Eye (tissue), 1 donor: Measurements from ENCODE around the gene RNASE4.
A peak's percentile ranks its signal among the peaks of the same experiment; 100 is the strongest.

Source experiments
- DNase-seq: peaks from one replicate; pipeline ENCODE4 v3.0.0-alpha.2; 2015

RNASE4 gene

DNA sequence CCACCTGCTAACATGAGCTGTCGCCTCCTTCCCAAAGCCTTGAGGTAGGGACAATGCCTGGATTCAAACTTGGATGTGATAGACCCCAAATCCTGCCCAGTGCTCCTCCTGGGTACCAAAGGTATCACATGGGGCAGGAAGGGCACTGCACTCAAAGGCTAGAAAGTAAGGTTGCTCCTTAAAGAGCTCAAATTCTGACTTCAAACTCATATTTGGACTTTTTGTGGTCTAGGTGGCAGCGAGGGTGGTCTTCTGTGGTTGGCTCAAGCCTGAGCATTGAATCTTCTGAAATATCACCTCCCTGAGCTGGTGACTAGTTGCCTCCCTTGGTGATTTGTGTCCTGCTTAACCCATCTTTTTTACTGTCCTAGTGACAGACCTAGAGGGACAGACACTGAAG is 8.3 kb upstream of the RNASE4 start:
- no peak for DNase-seq

DNA sequence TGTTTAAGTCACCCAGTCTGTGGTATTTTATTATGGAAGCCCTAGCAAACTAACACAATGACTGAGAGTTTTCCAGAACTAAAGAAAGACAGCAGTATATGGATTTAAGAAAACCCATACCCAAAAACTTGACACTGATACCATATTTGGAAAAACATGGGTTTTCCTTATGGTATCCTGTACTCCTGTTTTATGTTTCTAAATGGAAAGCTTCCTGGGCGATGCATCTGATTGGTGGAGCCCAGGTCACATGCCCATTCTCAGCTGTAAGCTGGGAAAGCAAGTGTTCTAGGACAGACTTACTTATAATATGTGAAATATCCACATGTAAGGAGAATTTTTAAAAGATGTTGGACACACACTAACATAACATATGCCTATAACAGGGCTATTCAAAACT is 4.5 kb upstream of the RNASE4 start:
- peak; percentile 45 for DNase-seq

DNA sequence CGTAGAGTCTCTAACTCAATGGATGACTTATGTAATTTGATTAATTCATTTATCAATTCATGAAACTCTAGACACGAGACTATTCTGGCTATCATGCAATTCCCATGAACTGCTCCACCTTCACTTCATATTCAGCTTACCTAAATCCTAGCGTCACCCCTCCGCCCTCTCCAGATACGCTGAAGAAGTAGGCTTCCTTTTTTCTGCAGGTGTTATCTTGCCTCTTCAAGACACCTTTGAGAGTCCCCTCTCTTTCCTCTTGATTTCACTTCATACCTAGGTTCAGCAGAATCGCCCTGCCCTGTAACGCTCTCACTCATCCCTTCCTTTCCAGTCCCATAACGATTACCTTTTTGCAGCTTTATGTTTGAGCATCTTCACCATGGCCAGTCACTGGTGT is 4.0 kb upstream of the RNASE4 start:
- DNase-seq, result no peak

DNA sequence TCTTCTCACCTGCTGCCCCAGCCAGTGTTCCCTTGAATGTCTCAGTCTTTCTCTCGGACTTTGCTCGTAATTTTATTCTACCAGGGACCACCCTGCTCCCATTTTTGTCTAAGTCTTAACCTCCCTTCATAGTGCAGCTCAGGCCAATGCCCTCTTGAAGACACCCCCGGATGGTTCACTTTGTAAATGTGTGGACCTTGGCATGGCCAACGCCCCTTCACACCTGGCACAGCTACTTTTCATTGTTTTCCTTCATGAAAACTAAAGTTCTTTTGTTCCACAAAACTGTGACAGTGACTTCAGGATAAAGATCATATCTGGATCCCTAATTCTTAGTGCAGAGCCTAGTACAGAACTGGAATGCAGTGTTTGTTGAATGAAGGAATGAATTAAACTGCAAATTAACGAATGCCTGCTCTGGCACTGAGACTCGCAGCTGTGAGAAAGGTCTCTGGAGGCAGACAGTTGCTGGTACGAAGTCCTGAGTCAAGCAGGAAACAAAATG is 3.5 kb upstream of the RNASE4 start:
- DNase-seq, result no peak

DNA sequence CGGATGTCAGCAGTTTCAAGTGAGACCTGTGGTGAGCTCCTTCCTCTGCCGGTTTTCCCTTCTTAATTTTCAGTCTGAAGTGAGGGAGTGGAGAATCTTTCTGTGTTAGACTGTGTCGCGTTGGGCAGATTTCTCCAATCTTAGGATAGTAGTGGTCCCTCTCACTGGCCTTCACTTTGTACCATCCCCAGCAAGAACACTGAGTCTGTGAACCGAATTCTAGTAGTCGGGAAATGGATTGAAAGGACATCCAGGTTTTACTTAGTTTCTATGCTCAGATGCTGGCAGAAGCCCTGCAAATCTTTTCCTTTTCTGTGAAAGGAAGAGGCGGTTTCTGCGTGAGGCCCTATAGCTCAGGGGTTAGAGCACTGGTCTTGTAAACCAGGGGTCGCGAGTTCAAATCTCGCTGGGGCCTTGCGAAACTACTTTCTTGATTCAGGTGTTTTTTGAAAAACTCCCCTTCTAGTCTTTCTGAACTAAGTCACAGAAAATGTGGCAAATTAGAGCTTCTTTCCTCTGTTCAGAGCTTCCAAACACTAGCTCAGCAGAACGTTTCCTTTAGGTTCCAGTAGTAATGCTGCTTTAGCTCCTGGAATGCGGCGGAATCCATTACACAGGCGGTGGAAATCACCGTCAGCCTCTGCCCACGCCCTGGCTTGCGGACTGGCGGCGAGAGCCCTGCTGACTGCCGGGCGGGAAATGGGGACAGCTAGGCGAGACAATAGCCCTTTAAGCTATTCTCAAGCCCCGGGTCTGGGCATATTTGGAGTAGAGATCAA is 2.8 kb upstream of the RNASE4 start:
- peak; percentile 99 for DNase-seq

DNA sequence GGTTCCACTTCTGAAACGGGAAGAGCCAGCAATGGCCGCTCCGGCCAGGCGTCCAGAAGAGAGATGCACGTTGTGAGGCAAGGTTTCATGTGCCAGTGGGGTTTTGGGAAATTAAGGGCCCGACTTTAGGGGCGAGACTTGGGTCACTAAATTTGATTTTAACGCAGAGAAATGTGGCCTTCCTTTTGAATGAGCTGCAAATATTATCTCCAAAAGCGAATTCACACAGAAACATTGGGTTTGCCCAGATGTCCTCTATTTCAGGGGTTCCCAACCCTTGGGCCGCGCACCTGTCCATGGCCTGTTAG is 2.3 kb upstream of the RNASE4 start:
- DNase-seq, result no peak

DNA sequence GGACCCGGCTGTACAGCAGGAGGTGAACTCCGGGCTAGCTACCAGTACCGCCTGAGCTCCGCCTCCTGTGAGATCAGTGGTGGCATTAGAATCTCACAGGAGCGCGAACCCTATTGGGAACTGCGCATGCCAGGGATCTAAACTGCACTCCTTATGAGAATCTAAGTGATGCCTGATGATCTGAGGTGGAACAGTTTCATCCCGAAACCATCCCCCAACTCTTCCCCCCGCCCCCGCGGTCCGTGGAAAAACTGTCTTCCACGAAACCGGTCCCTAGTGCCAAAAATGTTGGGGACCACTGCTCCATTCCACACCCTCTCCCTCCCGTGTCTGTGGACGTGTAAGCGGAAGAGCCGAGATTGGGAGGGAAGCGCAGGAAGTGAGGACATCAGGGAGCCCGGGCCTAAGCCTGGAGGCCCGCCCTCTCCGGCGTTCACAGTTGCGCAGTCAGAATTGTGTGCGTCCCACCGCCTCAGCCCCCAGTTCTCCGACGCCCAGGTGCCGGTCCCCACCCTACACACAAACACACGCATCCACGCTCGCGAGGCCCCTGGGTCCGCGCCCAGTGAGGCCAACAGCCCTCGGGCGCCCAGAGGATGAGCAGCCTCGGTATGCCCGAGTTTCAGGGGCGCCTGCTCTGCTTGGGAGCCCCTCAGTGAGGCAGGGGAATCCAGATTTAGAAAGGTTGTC is 1.8 kb upstream of the RNASE4 start:
- peak; percentile 97 for DNase-seq

DNA sequence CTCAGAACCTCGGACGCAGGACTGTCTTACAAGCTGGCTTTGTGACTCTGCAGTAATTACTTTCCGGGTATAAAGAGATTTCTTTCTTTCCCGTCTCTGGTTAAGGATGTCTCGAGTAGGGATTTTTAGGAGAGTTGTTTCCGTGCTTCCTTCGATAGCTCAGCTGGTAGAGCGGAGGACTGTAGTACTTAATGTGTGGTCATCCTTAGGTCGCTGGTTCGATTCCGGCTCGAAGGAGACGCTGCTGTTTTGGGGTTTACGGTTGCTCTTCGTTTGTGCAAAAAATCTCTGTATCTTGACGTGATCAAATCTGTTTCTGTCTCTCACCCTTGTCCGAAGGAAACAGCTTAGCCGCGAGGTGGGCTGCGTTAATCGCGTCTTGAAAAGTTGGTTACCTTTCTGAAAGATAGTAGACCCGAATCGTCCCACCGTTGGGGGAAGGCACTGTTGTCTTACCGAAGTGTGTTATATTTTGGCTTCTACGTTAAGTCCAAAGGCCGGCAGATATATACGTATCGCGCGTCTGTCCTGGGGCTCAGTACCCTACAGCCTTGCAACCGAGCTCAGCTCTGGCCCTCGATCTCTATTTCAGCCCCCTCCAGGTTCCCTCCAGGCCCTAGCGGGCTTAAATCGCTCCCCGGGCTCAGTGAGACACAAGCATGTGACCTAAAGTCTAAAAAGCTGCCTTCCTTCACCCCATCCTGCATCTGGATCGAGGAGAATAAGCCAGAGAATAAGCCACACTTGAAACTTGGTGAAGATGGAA is 1.1 kb upstream of the RNASE4 start:
- DNase-seq, result peak; percentile 98

DNA sequence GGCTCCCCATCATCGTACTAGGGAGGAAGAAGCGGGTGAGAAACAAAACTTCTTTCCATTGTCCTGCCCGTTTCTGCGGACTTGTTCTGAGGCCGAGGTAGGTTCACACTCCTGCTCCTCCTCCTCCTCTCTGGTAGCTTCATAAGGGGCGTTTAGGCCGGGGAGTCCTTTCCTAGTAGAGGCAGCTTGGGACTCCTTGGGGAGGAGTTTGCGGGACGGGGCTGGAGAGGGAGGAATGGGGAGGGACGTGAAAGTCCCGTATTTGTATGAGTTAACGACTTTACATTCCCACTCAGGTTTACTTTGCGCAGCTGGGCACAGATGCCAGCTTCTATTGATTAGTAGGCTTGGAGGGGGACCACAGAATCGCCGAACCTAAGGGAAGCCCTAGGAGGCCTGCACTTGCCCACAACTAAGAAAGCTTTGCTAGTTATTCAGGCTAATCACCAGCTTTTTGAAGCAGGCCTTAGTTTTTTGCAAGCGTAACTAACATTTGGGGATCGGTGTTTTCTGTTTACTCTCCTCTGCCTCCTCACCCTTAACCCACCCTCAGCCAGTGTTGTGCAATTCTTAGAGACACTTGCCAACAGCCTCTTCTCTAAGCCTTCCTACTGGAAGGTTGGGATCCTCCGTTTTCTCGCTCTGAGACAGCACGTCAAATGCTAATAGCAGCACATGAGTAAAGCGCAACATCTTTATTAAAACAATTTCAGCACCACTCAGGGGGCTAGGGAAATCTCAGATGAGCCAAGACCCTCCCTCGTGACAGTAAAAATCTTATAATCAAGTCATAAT is 499 bp downstream of the RNASE4 start:
- no peak for DNase-seq

DNA sequence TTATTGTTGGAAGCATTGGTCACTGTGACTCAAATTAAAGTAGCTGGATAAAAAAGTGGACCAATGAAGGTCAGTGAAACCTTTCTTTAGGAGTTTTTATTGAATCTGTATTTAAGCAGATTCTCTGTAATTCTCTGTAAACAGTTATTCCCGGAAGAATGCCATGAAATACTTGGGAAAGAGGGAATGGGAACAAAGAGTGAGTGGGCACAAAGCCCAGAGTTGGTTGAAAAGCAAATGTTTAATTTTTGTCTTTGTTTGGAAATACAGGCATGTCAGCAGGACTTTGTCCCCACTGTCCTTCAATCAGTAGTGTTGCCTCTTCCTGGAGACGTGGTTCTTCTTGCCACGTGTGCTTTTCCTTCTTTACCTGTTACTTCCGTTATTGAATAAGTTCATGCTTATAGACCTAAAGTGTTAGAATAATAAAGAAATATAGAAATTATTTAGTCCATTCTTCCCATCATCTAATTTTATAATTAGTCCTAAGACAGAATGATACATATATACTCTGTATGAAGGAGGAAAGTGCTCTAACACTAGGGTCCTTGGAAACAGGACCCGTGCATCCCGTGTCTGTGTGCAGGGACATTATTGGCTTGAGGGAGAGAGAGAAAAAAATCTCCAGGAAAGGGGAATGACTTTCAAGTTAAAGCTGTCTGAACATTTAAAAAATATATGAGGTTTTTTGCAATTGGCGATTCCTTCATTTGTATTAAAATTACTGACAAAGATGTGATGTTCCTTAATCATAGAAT is 2.2 kb downstream of the RNASE4 start:
- DNase-seq, result no peak

DNA sequence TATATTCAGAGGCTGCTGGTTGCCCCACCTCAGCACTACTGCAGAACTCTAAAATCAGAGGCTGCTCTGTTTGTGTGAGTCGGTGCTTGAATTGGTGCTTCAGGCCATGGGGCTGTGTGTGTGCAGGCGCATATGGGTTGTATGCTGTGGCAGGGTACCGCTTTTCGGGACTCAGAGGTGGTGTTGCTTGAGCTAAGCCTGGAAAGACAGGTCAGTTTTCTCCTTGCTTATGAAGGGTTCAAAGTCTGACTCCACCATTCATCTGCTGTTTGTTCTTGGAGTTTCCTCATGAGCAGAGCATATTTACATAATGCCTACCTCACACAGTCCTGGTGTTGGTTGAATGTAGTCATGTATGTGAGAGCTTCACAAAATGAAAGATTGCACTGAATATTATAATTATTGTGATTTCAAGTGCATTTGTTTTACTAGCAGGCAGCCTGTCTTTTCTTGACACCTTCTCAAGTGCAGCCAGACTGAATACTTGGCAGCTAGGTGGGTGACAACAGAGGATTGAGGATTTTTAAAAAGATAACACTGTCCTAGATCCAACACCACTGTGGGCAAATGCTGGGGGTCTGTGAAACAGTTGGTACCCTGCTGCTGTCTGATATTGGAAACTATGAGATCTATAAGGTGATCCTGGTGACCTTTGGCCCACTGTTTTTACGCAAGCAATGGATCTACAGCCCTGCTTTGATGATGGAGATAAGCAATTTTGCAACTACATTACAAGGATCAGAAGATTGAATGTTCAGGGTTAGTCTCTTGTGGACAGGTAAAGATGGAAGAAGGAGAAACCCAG is 3.2 kb downstream of the RNASE4 start:
- no peak for DNase-seq

DNA sequence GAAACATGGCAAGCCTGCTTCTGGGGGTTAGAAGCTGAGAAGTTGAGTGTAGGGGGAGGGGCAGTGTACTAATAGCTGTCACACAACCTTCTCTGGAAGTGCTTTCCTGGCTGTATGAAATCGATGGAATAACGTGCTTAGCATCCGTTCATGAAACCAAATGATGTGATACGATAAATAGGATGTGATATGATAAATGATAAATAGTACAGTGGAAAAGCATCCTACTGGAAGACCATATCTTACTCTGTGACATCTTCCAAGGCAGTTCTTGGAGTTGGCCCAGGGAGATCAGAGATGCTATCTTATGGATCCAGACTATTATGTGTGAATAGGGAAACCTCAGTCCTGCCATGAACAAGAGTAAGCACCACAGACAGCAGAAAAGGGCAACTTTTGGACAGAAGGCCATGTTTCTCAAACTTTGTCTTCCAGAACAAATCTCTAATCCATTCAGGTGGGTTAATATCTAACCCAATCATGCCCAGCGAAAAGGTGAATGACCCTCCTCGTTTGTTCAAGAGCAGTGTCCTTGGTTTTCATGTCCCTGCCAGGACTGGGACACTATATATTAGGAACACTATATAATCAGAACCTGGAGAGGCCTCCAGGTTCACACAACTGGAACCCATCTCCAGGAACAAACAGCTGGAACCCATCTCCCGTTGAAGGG is 3.9 kb downstream of the RNASE4 start, which contains the start of gene ANG:
ANG (plus strand) TSS at position 598 of the 673 bp plus-strand sequence. CDS start 4,801 bp downstream, outside the sequence.
- DNase-seq, result no peak

DNA sequence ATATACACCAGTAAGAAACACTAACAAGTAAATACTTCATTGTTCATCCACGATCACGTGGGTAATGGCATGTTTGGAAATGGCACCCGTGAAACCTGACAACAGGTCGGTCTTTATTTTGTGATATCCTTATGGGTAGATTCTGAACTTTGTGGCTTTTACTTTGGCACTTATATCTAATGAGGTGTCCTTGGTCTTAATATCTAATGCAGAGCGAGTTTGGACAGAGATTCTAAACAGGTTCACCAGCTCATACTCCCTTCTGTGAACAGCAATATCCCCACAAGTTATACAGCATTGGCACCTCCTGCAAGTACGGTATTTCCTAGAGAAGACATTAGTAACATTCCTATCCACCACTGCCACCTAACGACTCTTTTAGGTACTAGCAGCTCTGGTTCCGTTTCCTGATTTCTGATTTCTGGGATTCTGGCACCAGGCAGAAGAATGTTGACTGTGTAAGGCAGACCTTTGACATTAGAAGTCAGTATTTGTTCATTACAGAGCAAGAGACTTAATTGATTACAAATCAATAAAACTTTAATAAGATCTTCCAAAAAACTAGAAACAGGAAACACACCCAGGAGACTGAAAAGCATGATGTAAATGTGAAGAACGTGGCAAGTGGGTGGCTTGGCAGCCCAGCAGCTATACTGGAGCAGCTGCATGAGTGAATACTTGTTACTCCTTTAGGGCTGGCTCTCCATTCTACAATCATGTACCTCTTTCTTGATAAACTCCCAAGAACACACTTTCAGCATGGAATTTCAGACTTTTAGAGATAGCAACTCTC is 6.7 kb downstream of the RNASE4 start:
- peak; percentile 88 for DNase-seq

DNA sequence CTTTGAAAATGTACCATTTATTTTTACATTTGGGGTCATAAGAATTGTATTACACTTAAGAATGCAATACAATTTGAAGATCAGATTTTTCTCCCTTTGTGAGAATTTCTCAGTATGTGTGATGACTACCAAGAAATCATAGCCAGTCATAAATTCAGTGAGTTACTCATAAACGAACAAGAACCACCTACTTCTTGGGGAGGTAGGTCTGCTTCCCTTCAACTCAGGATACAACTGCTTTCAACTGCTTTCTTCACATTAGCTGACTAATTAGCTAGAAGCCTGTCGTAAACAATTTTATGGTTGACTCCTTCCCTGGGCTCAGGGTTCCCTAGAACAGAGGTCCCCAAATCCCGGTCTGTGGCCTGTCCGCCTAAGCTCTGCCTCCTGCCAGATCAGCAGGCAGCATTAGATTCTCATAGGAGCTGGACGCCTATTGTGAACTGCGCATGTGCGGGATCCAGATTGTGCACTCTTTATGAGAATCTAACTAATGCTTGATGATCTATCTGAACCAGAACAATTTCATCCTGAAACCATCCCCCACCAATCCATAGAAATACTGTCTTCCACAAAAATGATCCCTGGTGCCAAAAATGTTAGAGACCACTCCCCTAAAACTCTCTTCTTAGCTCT is 7.9 kb downstream of the RNASE4 start:
- DNase-seq, result no peak

DNA sequence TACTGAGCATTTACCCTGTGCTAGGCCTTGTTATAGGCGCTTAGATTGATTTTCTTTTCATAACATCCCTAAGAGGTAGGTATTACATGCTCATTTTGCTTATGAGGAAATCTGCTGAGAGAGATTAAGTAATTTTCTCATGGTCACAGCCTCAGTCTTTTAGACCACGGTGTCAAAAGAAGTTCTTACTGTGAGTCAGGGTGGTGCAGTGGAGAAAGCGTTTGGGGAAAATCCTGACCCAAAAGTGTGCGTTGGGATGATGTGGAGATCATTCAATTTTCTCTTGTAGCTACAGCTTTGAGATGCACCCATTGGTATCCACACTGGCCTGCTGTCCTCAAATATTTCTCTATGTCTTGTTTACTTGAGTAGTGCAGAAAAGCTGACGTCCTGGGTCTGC is 12.4 kb downstream of the RNASE4 start:
- DNase-seq, result no peak

DNA sequence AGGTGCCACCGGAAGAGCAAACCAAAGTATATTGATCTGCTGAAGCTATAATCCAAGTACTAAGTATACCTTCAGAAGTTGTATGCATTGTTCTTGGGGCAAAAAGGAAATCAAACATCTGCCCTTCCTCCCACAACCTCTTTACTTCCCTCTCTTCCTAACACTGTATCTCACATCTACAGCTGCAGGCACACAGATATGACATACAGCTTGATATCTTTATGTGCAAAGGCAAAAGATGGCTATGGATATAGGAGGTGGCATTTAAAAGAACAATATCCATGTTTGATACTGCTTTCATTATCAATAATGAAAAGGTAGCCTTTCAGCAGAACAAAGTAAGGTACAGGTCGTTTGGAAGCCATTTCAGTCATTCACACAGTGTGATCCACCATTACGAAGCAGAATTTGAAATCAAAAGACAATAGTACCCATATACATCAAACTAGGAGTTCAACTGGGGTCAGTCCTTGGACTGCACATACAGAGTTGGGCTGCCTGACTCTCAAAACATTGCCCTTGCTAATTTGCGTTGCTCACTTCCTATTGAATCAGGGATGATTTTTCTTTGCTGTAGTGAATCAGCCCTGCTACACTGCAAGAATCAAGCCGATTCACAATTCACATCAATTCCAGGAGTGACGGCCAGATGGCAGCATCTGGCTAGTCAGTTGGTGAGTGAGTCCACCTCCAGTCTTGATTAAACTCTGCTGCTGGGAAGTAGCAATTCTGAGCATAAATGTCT is 13.1 kb downstream of the RNASE4 start:
- DNase-seq, result peak; percentile 88

DNA sequence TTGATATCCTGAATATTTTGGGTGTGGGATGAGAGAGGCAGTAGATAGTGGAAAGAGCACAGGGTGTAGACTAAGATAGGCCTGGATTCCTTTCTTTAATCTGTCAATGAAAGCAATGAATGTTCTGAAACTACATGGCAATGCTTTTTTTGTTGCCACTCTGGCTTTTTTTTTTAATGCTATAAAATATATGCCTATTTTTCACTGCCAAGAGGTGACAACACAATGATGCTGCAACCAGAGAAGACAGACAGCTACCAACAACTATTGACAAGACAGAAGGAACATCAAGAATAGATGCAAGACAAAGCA is 13.6 kb downstream of the RNASE4 start:
- no peak for DNase-seq

DNA sequence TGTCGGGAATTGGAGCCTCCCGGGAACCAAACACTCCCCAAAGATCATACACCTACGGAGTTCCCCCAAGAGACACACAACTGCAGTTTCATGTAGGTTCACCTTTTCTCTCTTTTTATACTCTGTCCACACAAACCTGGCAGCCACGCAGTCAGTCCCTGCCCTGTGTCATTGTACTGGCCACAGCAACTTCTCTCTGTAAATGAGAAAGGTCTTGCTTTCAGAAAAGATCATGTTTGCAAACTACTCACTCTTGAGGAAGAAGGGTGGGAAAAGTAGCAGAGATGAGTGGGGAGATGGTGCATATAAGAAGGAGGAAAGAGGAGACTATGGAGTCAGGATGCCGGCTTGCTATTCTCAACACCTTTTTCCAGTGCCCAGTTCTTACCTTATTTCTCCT is 14.6 kb downstream of the RNASE4 start:
- no peak for DNase-seq

DNA sequence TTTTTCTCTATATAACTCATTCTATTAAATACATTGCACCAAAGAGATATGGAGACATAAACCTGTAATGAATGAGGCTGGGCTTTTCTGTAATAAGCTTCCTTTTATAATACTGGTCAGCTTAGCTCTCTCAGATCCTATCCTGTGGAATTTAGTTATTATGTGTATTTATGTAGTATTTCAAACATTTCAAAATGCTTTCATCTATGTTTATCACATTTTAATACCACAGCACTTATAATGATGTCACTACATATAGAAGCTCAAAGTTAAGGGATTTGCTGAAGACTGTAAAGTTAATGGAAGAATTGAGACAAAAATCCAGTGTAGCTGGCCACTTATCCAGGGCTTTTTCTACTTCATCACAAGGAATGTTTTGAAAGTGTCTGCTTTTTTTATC is 15.6 kb downstream of the RNASE4 start:
- no peak for DNase-seq
